HG02623 (cell line): ENCODE results near the gene PRDX4.
A peak's percentile ranks its signal among the peaks of the same experiment; 100 is the strongest.
"Not testable (repeated sequence)": the region's sequence is repeated elsewhere in the genome, so short reads cannot be mapped to it uniquely, and the experiment has no call there.

ENCODE experiments used
- ATAC-seq: cut with Tn5 transposase; IDR thresholded peaks from one replicate; pipeline ENCODE4 v1.9.1; 2021; ENCODE audit warnings: moderate library complexity; ENCODE audit not compliant: unreplicated experiment

Gene PRDX4

GRCh38 chrX:23670528-23670927, 3.2 kb downstream of the PRDX4 start:
- ATAC-seq, result no peak

GRCh38 chrX:23673108-23673507, 5.8 kb downstream of the PRDX4 start:
- ATAC-seq, result no peak

GRCh38 chrX:23676486-23676885, 9.2 kb downstream of the PRDX4 start:
- not testable (repeated sequence) for ATAC-seq

- ATAC-seq, result no peak
Measured at GRCh38 chrX:23692166-23692565, 24.9 kb downstream of the PRDX4 start.

- peak; percentile 67 for ATAC-seq
Measured at GRCh38 chrX:23694606-23695005, 27.3 kb downstream of the PRDX4 start.

- no peak for ATAC-seq
Measured at GRCh38 chrX:23699636-23700194, 32.4 kb downstream of the PRDX4 start.

GRCh38 chrX:23704673-23705206, 37.4 kb downstream of the PRDX4 start:
- ATAC-seq, result no peak

- no peak for ATAC-seq
Measured at GRCh38 chrX:23705235-23705634, 37.9 kb downstream of the PRDX4 start.

GRCh38 chrX:23720117-23720677, 52.9 kb downstream of the PRDX4 start:
- ATAC-seq, result no peak

- ATAC-seq, result no peak
Measured at GRCh38 chrX:23726191-23726590, 58.9 kb downstream of the PRDX4 start.

GRCh38 chrX:23727206-23727605, 59.9 kb downstream of the PRDX4 start:
- no peak for ATAC-seq

GRCh38 chrX:23729214-23729613, 61.9 kb downstream of the PRDX4 start:
- no peak for ATAC-seq

- no peak for ATAC-seq
Measured at GRCh38 chrX:23731951-23732350, 64.7 kb downstream of the PRDX4 start.

GRCh38 chrX:23732704-23733103, 65.4 kb downstream of the PRDX4 start:
- ATAC-seq, result peak; percentile 86
